ENCODE measurements around the gene ITIH2.
"Not testable (repeated sequence)": the region's sequence is repeated elsewhere in the genome, so short reads cannot be mapped to it uniquely, and the experiment has no call there.

Gene ITIH2

GRCh38 chr10:7703140-7703539 is at the start of gene ITIH2:
Gene ITIH2 (plus strand): TSS chr10:7703316. CDS start chr10:7703435, 119 bp downstream.
- no peak for DNase-seq

- not testable (repeated sequence) for DNase-seq
These were observed 46.0 kb upstream of the ITIH2 start for GRCh38 chr10:7657079-7657478.

- no peak for DNase-seq
These were observed 45.6 kb upstream of the ITIH2 start for GRCh38 chr10:7657552-7657951.

GRCh38 chr10:7659560-7659959 is 43.6 kb upstream of the ITIH2 start:
- no peak for DNase-seq

GRCh38 chr10:7662522-7662921 is 40.6 kb upstream of the ITIH2 start:
- DNase-seq = no peak

GRCh38 chr10:7664707-7665106 is 38.4 kb upstream of the ITIH2 start:
- DNase-seq = no peak

GRCh38 chr10:7665767-7666166 is 37.3 kb upstream of the ITIH2 start:
- no peak for DNase-seq

- no peak for DNase-seq
These were observed 36.7 kb upstream of the ITIH2 start, which contains the start of gene ITIH5 for GRCh38 chr10:7666253-7667023. Gene ITIH5 (minus strand): TSS chr10:7666966. CDS start chr10:7666892, 74 bp downstream.

- DNase-seq = no peak
These were observed 35.6 kb upstream of the ITIH2 start for GRCh38 chr10:7667262-7668141.

GRCh38 chr10:7670157-7670556 is 33.0 kb upstream of the ITIH2 start:
- no peak for DNase-seq

- DNase-seq = no peak
These were observed 30.6 kb upstream of the ITIH2 start for GRCh38 chr10:7672341-7673134.

GRCh38 chr10:7679256-7679655 is 23.9 kb upstream of the ITIH2 start:
- DNase-seq = no peak

- DNase-seq = not testable (repeated sequence)
These were observed 23.0 kb upstream of the ITIH2 start for GRCh38 chr10:7680078-7680477.

- no peak for DNase-seq
These were observed 16.6 kb upstream of the ITIH2 start for GRCh38 chr10:7686351-7687171.

- DNase-seq = peak; percentile 87
These were observed 15.7 kb upstream of the ITIH2 start for GRCh38 chr10:7687228-7687907.

- DNase-seq = no peak
These were observed 13.5 kb upstream of the ITIH2 start for GRCh38 chr10:7689591-7689990.

- peak; percentile 29 for DNase-seq
These were observed 12.1 kb upstream of the ITIH2 start for GRCh38 chr10:7690885-7691597.

GRCh38 chr10:7692368-7692767 is 10.7 kb upstream of the ITIH2 start:
- DNase-seq = not testable (repeated sequence)

GRCh38 chr10:7693194-7693593 is 9.9 kb upstream of the ITIH2 start:
- DNase-seq = not testable (repeated sequence)

GRCh38 chr10:7696545-7696944 is 6.6 kb upstream of the ITIH2 start:
- DNase-seq = no peak

- DNase-seq = no peak
These were observed 5.7 kb upstream of the ITIH2 start for GRCh38 chr10:7697426-7697825.

Measured in activated CD4-positive, alpha-beta T cell treated with anti-CD3 and anti-CD28 coated beads, Interleukin-10, Interleukin-2, amounts not matched to agents 100 ng/mL and 50 ng/mL, durations not matched to agents 16 hours and 8 hours (primary cell).